Keratinocyte (primary cell): ENCODE measurements around the gene ATP2C1. TPM values are rescaled to one million over a fixed set of nuclear protein-coding genes. Genes with fewer than 3 reads are reported as not detected.

ENCODE experiments used
- DNase-seq: peaks from one replicate; pipeline ENCODE4 v3.0.0-alpha.2; 2011; ENCODE audit warnings: low read depth, missing footprints, low spot score
- FAIRE-seq: peaks from 2 replicates; lab custom pipeline; 2011; peaks lifted over from hg19 to GRCh38; lab: Jason Lieb, UNC
- H2AFZ ChIP-seq: 2 replicates; pipeline ENCODE4 v1.6.0; 2012; ENCODE audit warnings: low read length, control low read depth, inconsistent platforms; ENCODE audit not compliant: control insufficient read depth
- H3K27ac ChIP-seq: 2 replicates; pipeline ENCODE4 v1.5.1; 2011; ENCODE audit warnings: low read length; ENCODE audit not compliant: control insufficient read depth, insufficient read depth
- H3K27me3 ChIP-seq: 3 replicates; pipeline ENCODE4 v1.6.0; 2011; ENCODE audit warnings: low read length; ENCODE audit not compliant: control insufficient read depth, insufficient read depth; ENCODE audit errors: extremely low read depth
- H3K36me3 ChIP-seq, 2 experiments: 2 replicates in 1 of 2; 3 replicates in 1 of 2; pipeline ENCODE4 v1.5.1; 2011; ENCODE audit warnings: low read length in 2 of 2, mild to moderate bottlenecking in 1 of 2; ENCODE audit not compliant: control insufficient read depth in 2 of 2, insufficient read depth in 2 of 2; ENCODE audit errors: extremely low read depth in 1 of 2
- H3K4me1 ChIP-seq: 3 replicates; pipeline ENCODE4 v1.5.1; 2011; ENCODE audit warnings: low read length; ENCODE audit not compliant: control insufficient read depth, insufficient read depth; ENCODE audit errors: extremely low read depth
- H3K4me2 ChIP-seq: 3 replicates; pipeline ENCODE4 v1.6.0; 2011; ENCODE audit warnings: low read depth, low read length; ENCODE audit not compliant: control insufficient read depth, insufficient read depth; ENCODE audit errors: extremely low read depth
- H3K4me3 ChIP-seq, 3 experiments: fragments of 200-600 bp in 1 of 3; sonication (generic) in 1 of 3; 2 replicates in 2 of 3; 3 replicates in 1 of 3; pipeline ENCODE4 v1.5.1; 2011 to 2016; ENCODE audit warnings: low read length in 3 of 3, mild to moderate bottlenecking in 3 of 3, control low read depth in 2 of 3, inconsistent platforms in 1 of 3, low read depth in 1 of 3, mixed read lengths in 1 of 3, mixed run types in 1 of 3, moderate library complexity in 1 of 3; ENCODE audit not compliant: control insufficient read depth in 2 of 3, insufficient read depth in 2 of 3; ENCODE audit errors: extremely low read depth in 1 of 3
- H3K79me2 ChIP-seq: 2 replicates; pipeline ENCODE4 v1.6.0; 2012; ENCODE audit warnings: low read length; ENCODE audit not compliant: control insufficient read depth, insufficient read depth
- H3K9ac ChIP-seq: 3 replicates; pipeline ENCODE4 v1.6.0; 2011; ENCODE audit warnings: low read length; ENCODE audit not compliant: control insufficient read depth, insufficient read depth; ENCODE audit errors: extremely low read depth
- H3K9me1 ChIP-seq: 3 replicates; pipeline ENCODE4 v1.6.0; 2011; ENCODE audit warnings: low read length; ENCODE audit not compliant: control insufficient read depth, insufficient read depth; ENCODE audit errors: extremely low read depth
- H3K9me3 ChIP-seq: 2 replicates; pipeline ENCODE4 v1.5.1; 2012; ENCODE audit warnings: low read depth, low read length; ENCODE audit not compliant: control insufficient read depth
- H4K20me1 ChIP-seq: 3 replicates; pipeline ENCODE4 v1.6.0; 2011; ENCODE audit warnings: low read length; ENCODE audit not compliant: control insufficient read depth, insufficient read depth; ENCODE audit errors: extremely low read depth
- CTCF ChIP-seq, 3 experiments: IDR thresholded peaks in 1 of 3; conservative IDR thresholded peaks in 1 of 3; optimal IDR thresholded peaks in 1 of 3; 2 replicates in 2 of 3; 3 replicates in 1 of 3; pipeline versions ENCODE3 to v1.5.1; 2011; ENCODE audit warnings: low read length in 3 of 3, mild to moderate bottlenecking in 3 of 3, moderate library complexity in 2 of 3, control low read depth in 1 of 3, inconsistent platforms in 1 of 3; ENCODE audit not compliant: insufficient read depth in 2 of 3; ENCODE audit errors: extremely low read depth in 1 of 3
- EZH2 ChIP-seq: IDR thresholded peaks from one replicate; pipeline ENCODE4 v1.6.1; 2012; ENCODE audit warnings: inconsistent platforms, mild to moderate bottlenecking, low read length, moderate library complexity
- dilution Hi-C: fragments of 300-500 bp; cut with MboI; formaldehyde crosslinking; loops from one replicate; pipeline ENCODE4 v1.7.0; 2020; ENCODE audit warnings: low sequenced_read_pairs; ENCODE audit not compliant: extremely low pct_ligation_motif_present
- polyA plus RNA-seq, 5 experiments: library from polyadenylated mRNA; depleted of rRNA in 3 of 5; stranded (reverse) in 3 of 5; stranded (forward) in 1 of 5; unstranded in 1 of 5; fragments of >200 nt; gene quantifications; 1 replicate in 1 of 5; 2 replicates in 3 of 5; 3 replicates in 1 of 5; pipeline versions ENCODE4 v1.2.1 to v1.2.3, GENCODE V29; 2011 to 2012; ENCODE audit warnings: missing spikeins in 2 of 5, low read depth in 1 of 5, low replicate concordance in 1 of 5

ATP2C1 gene
- polyA plus RNA-seq, 1 donor (not counting 4 experiments of a cell fraction or from before 2014, with no cell fraction given), result 141 TPM

GRCh38 chr3:130981469-130981868 is 87.6 kb downstream of the ATP2C1 start:
- no peak for DNase-seq
- H3K9ac ChIP-seq, result no peak overlapping the region
- no peak overlapping the region for H3K27ac ChIP-seq
- no peak overlapping the region for H3K4me2 ChIP-seq
- H3K4me1 ChIP-seq, result no peaks in the 10 kb centered on the region
- no peaks in the 10 kb centered on the region for H3K9me3 ChIP-seq
- TF ChIP-seq EZH2 (no peak), CTCF (optimal IDR thresholded peaks at IDR 0.05 in 1 of 3, IDR thresholded peaks at IDR 0.05 in 1 of 3, conservative IDR thresholded peaks at IDR 0.05 in 1 of 3; ENCODE audit: extremely low read depth in 1 of 3, insufficient read depth in 2 of 3, low read length in 3 of 3) (no peak)
- H3K79me2 ChIP-seq, result no peaks in the 10 kb centered on the region
- no peaks in the 10 kb centered on the region for H3K27me3 ChIP-seq
- peaks cover 2 to 5% of the 10 kb centered on the region in 2 experiments for H3K36me3 ChIP-seq
- H3K9me1 ChIP-seq, result no peaks in the 10 kb centered on the region
- dilution Hi-C loops, result no loop called here
- no peak overlapping the region for H3K4me3 ChIP-seq
- no peaks in the 10 kb centered on the region for H4K20me1 ChIP-seq
- no peak for FAIRE-seq
- no peak overlapping the region for H2AFZ ChIP-seq

- Histone ChIP-seq H3K4me2 (no peak overlapping the region), H4K20me1 (no peaks in the 10 kb centered on the region), H2AFZ (no peak overlapping the region), H3K79me2 (no peaks in the 10 kb centered on the region), H3K4me3 (no peak overlapping the region), H3K9ac (no peak overlapping the region), H3K4me1 (no peaks in the 10 kb centered on the region), H3K9me3 (no peaks in the 10 kb centered on the region), H3K36me3 (peaks cover 4 to 6% of the 10 kb centered on the region in 2 experiments), H3K27ac (no peak overlapping the region), H3K9me1 (no peaks in the 10 kb centered on the region), H3K27me3 (no peaks in the 10 kb centered on the region)
- FAIRE-seq (no peak), DNase-seq (no peak)
- TF ChIP-seq EZH2, result no peak
- TF ChIP-seq CTCF (optimal IDR thresholded peaks at IDR 0.05 in 1 of 3, IDR thresholded peaks at IDR 0.05 in 1 of 3, conservative IDR thresholded peaks at IDR 0.05 in 1 of 3; ENCODE audit: extremely low read depth in 1 of 3, insufficient read depth in 2 of 3, low read length in 3 of 3), result no peak
- dilution Hi-C loops, result no loop called here
Measured at GRCh38 chr3:130990282-130990681, 96.4 kb downstream of the ATP2C1 start.
